PC-3 (cell line): Measurements from ENCODE around the gene GBX2. TPM values are rescaled to one million over a fixed set of nuclear protein-coding genes. Genes with fewer than 3 reads are reported as not detected.

Experiments
- ATAC-seq: fragments of 200-7000 bp; cut with Tn5 transposase; 2 replicates; pipeline ENCODE4 v1.9.1; 2020; ENCODE audit warnings: mild to moderate bottlenecking, moderate library complexity
- BruUV-seq: library from RNA; stranded (reverse); fragments of 400-500 nt; replicated peaks from 2 replicates; lab custom pipeline; 2021; lab: Mats Ljungman, UMichigan
- CTCF ChIA-PET: fragments of 300-600 bp; sonication (Branson Sonifier 250); formaldehyde crosslinking; loops from one replicate; lab custom pipeline; 2022; ENCODE audit warnings: antibody characterized with exemption; lab: Charles Lee
- POLR2A ChIA-PET: fragments of 300-600 bp; sonication (Branson Sonifier 250); formaldehyde crosslinking; loops from one replicate; lab custom pipeline; 2022; ENCODE audit warnings: antibody characterized with exemption; ENCODE audit not compliant: unreplicated experiment; lab: Charles Lee
- DNase-seq: peaks from one replicate; pipeline ENCODE4 v3.0.0-alpha.2; 2015
- H2AFZ ChIP-seq: fragments of 300-600 bp; sonication (generic); 2 replicates; pipeline ENCODE4 v1.6.0; 2016; ENCODE audit warnings: antibody characterized with exemption, low read length
- H3F3A ChIP-seq: fragments of 300-600 bp; sonication (generic); one replicate; pipeline ENCODE4 v1.6.0; 2017; ENCODE audit warnings: antibody characterized with exemption, low read length, control low read depth, mild to moderate bottlenecking; ENCODE audit not compliant: unreplicated experiment
- H3K27ac ChIP-seq: fragments of 300-600 bp; sonication (generic); 2 replicates; pipeline ENCODE4 v1.5.1; 2016; ENCODE audit warnings: mild to moderate bottlenecking, low read length
- H3K27me3 ChIP-seq: fragments of 300-600 bp; sonication (generic); 2 replicates; pipeline ENCODE4 v1.6.1; 2016; ENCODE audit warnings: low read length, mixed read lengths
- H3K36me3 ChIP-seq: fragments of 300-600 bp; sonication (generic); 2 replicates; pipeline ENCODE4 v1.6.1; 2016; ENCODE audit warnings: low read depth, mixed run types, low read length, mixed read lengths
- H3K4me1 ChIP-seq: fragments of 300-600 bp; sonication (generic); 2 replicates; pipeline ENCODE4 v1.5.1; 2016; ENCODE audit warnings: low read length; ENCODE audit not compliant: insufficient read depth
- H3K4me2 ChIP-seq: fragments of 300-600 bp; sonication (generic); 2 replicates; pipeline ENCODE4 v1.6.0; 2016; ENCODE audit warnings: low read length
- H3K4me3 ChIP-seq: fragments of 300-600 bp; sonication (generic); 2 replicates; pipeline ENCODE4 v1.5.1; 2016; ENCODE audit warnings: mild to moderate bottlenecking, low read length, mixed read lengths
- H3K79me2 ChIP-seq: fragments of 300-600 bp; sonication (generic); 2 replicates; pipeline ENCODE4 v1.6.1; 2017; ENCODE audit warnings: low read length, mixed read lengths
- H3K9ac ChIP-seq: fragments of 300-600 bp; sonication (generic); 2 replicates; pipeline ENCODE4 v1.6.0; 2016; ENCODE audit warnings: mild to moderate bottlenecking, low read length
- H3K9me2 ChIP-seq: fragments of 300-600 bp; sonication (generic); replicated peaks from 2 replicates; pipeline ENCODE4 v1.6.1; 2016; ENCODE audit warnings: mixed run types, low read length, mixed read lengths
- H3K9me3 ChIP-seq: fragments of 300-600 bp; sonication (generic); 2 replicates; pipeline ENCODE4 v1.6.1; 2016; ENCODE audit warnings: low read length, mixed read lengths
- H4K20me1 ChIP-seq: fragments of 300-600 bp; sonication (generic); 2 replicates; pipeline ENCODE4 v1.6.1; 2016; ENCODE audit warnings: low read length, mixed read lengths
- CTCF ChIP-seq: fragments of 300-600 bp; sonication (generic); conservative IDR thresholded peaks from 2 replicates; pipeline ENCODE4 v1.5.1; 2017; ENCODE audit warnings: antibody characterized with exemption, low read depth, mild to moderate bottlenecking, low read length
- EZH2 ChIP-seq: fragments of 300-600 bp; sonication (generic); IDR thresholded peaks from one replicate; pipeline ENCODE4 v1.6.1; 2017; ENCODE audit warnings: antibody characterized with exemption, mild to moderate bottlenecking, low read length; ENCODE audit not compliant: unreplicated experiment
- EZH2phosphoT487 ChIP-seq: fragments of 300-600 bp; sonication (generic); IDR thresholded peaks from 2 replicates; pipeline ENCODE4 v1.6.1; 2018; ENCODE audit warnings: mild to moderate bottlenecking, antibody characterized with exemption, low read length, borderline replicate concordance
- intact Hi-C: fragments of 100-400 bp; cut with micrococcal nuclease; formaldehyde crosslinking; loops from 2 replicates; pipeline ENCODE4 v1.9.0; 2023
- total RNA-seq: library from RNA; depleted of rRNA; stranded (reverse); fragments of >200 nt; gene quantifications from 2 replicates; pipeline ENCODE4 v1.2.3, GENCODE V29; 2014

The GBX2 gene
- total RNA-seq, 1 experiment from 2014 or later: 30.5 TPM

DNA sequence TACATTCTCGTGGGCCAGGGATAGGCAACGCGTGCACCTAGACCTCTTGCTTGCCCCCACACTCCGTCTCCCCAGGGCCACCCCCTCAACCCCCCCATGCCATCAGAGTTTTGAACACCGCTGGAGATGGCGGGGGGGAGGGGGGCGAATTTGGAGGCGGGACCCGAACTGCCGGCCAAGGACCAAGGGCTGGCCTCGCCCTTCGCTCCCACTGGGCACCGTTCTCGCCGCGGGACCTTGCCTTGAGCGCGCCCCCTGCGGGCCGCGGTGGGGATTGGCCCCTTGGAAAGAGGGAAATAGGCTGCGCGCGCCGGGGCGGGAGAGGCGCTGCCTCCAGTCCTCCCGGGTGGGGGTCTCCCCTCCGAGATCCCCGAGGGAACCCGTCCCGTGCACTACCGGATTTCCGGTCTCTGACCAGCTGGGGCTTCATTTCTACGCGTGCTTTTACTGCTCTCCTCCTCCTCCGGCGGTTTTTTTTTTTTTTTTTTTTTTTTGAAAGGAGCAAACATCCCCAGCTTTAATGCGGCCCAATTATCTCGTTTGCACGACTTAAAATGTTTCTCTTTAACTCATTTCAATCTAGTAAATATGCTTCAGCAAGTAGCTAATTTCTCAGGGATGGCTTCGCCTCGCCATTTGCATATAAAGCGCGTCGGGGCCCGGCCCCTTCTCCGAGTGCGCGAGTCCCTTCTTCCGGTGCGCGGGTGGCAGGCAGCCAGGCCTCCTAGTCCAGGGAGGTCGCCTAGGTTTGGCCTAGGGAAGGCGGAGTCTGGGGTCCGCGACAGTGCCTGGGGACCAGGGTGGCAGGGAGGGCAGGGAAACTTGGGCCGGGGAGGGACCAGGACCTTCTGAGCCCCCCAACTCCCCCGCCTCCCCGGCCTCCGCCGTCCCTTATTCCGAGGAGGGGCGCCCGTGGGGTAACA lies 10.0 kb upstream of the GBX2 start:
- peak overlapping the region; percentile 91 for H3K4me2 ChIP-seq
- CTCF ChIA-PET: interaction anchor here (0.5 to 1.6 kb wide), 3 partner anchors 39 to 507 kb away, joined by 4 to 8 read pairs (median 4); no protein-coding TSS in a partner anchor

DNA sequence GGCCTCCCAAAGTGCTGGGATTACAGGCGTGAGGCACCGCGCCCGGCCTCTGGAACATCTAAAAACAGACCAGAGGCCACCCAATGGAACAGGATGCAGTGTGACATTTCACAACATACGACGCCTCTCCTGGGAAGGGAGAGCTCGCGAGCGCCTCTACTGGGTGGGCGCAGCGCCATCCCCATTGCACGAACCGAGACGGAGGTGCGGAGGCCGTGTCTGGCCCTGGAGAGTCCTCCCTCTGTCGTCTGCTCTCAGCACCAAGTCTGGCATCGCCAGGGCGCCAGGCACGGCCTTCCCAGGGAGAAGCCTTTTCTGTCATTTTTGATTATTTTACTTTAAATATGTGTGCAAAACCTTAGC lies 9.4 kb upstream of the GBX2 start:
- peak; percentile 49 for DNase-seq
- Histone ChIP-seq H3K9ac (0 out of 2 replicates have a peak overlapping the region, but pooled peaks have one; percentile 67), H3K4me2 (peak overlapping the region; percentile 91), H3F3A (no peaks in the 10 kb centered on the region), H3K9me3 (no peaks in the 10 kb centered on the region), H3K79me2 (no peaks in the 10 kb centered on the region), H2AFZ (peak overlapping the region; percentile 96; the same call in 1 of the 2 replicates), H3K36me3 (no peaks in the 10 kb centered on the region), H4K20me1 (no peaks in the 10 kb centered on the region), H3K27me3 (no peaks in the 10 kb centered on the region), H3K4me1 (peaks cover 14% of the 10 kb centered on the region), H3K27ac (no peak overlapping the region), H3K4me3 (peak overlapping the region; percentile 80), H3K9me2 (no peaks in the 10 kb centered on the region)
- intact Hi-C loops: no loop called here
- TF ChIP-seq CTCF (no peak), EZH2 (no peak), EZH2phosphoT487 (no peak)
- no TSS peak for BruUV-seq
- POLR2A ChIA-PET: no interaction called here
- ATAC-seq: peak; percentile 12; the same call in 1 of the 2 replicates
- CTCF ChIA-PET: interaction anchor here (1.6 kb wide), 1 partner anchor 398 kb away, joined by 4 read pairs; no protein-coding TSS in a partner anchor

More for the DNA sequence above, 10.0 kb upstream of the GBX2 start:
- peaks cover 14% of the 10 kb centered on the region for H3K4me1 ChIP-seq
- peak overlapping the region; percentile 80 for H3K4me3 ChIP-seq
- H2AFZ ChIP-seq: peak overlapping the region; percentile 96
- ATAC-seq: peak; percentile 66
- H3K27me3 ChIP-seq: no peaks in the 10 kb centered on the region
- no peaks in the 10 kb centered on the region for H4K20me1 ChIP-seq
- H3K9me3 ChIP-seq: no peaks in the 10 kb centered on the region
- peak; percentile 80 for DNase-seq
- peak overlapping the region; percentile 15 for H3K27ac ChIP-seq
- no peaks in the 10 kb centered on the region for H3K36me3 ChIP-seq
- TF ChIP-seq EZH2 (no peak), CTCF (peak; percentile 77), EZH2phosphoT487 (no peak)
- POLR2A ChIA-PET: no interaction called here
- no peaks in the 10 kb centered on the region for H3K9me2 ChIP-seq
- no TSS peak for BruUV-seq
- H3K79me2 ChIP-seq: no peaks in the 10 kb centered on the region
- no peaks in the 10 kb centered on the region for H3F3A ChIP-seq
- intact Hi-C loops: no loop called here
- H3K9ac ChIP-seq: peak overlapping the region; percentile 67
